Caco-2 (cell line): Measurements from ENCODE around the gene PIEZO1. TPM values are rescaled to one million over a fixed set of nuclear protein-coding genes. Genes with fewer than 3 reads are reported as not detected.

Experiments used
- BruUV-seq: library from RNA; stranded (reverse); fragments of 400-500 nt; replicated peaks from 2 replicates; lab custom pipeline; 2021; lab: Mats Ljungman, UMichigan
- CTCF ChIA-PET: fragments of 300-600 bp; sonication (Branson Sonifier 250); formaldehyde crosslinking; loops from one replicate; lab custom pipeline; 2022; ENCODE audit warnings: antibody characterized with exemption; lab: Charles Lee
- POLR2A ChIA-PET: fragments of 300-600 bp; sonication (Branson Sonifier 250); formaldehyde crosslinking; loops from one replicate; lab custom pipeline; 2022; ENCODE audit warnings: antibody characterized with exemption; lab: Charles Lee
- DNase-seq, 2 experiments: peaks; one replicate each; pipeline versions ENCODE4 v3.0.0 to v3.0.0-alpha.2; 2020 to 2022
- H3K27me3 ChIP-seq: replicated peaks from 2 replicates; pipeline ENCODE4 v1.6.0; 2011; ENCODE audit warnings: low read length; ENCODE audit not compliant: control insufficient read depth, insufficient read depth
- H3K36me3 ChIP-seq: 2 replicates; pipeline ENCODE4 v1.5.1; 2011; ENCODE audit warnings: low read length; ENCODE audit not compliant: control insufficient read depth, insufficient read depth
- H3K4me1 ChIP-seq: fragments of 250-450 bp; sonication (Bioruptor Pico); 2 replicates; pipeline ENCODE4 v1.5.1; 2020; ENCODE audit warnings: mild to moderate bottlenecking
- H3K4me3 ChIP-seq: 2 replicates; pipeline ENCODE4 v1.5.1; 2011; ENCODE audit warnings: low read depth, mild to moderate bottlenecking, control low read depth, low read length
- H3K9me3 ChIP-seq: fragments of 250-450 bp; sonication (Bioruptor Pico); 2 replicates; pipeline ENCODE4 v1.5.1; 2020; ENCODE audit warnings: mild to moderate bottlenecking, moderate library complexity
- H3K27ac Mint-ChIP-seq: one replicate; pipeline ENCODE4 v1.8.0; 2022; ENCODE audit warnings: mixed read lengths; ENCODE audit not compliant: unreplicated experiment
- H3K27me3 Mint-ChIP-seq: one replicate; pipeline ENCODE4 v1.8.0; 2022; ENCODE audit warnings: mixed read lengths; ENCODE audit not compliant: insufficient read depth, unreplicated experiment
- H3K36me3 Mint-ChIP-seq: one replicate; pipeline ENCODE4 v1.8.0; 2022; ENCODE audit warnings: mild to moderate bottlenecking, mixed read lengths; ENCODE audit not compliant: insufficient read depth, unreplicated experiment
- H3K4me1 Mint-ChIP-seq: one replicate; pipeline ENCODE4 v1.8.0; 2022; ENCODE audit warnings: low read depth, mixed read lengths; ENCODE audit not compliant: unreplicated experiment
- H3K4me3 Mint-ChIP-seq: one replicate; pipeline ENCODE4 v1.8.0; 2022; ENCODE audit warnings: mild to moderate bottlenecking, moderate library complexity, mixed read lengths; ENCODE audit not compliant: unreplicated experiment
- H3K9me3 Mint-ChIP-seq: one replicate; pipeline ENCODE4 v1.8.0; 2022; ENCODE audit warnings: mixed read lengths; ENCODE audit not compliant: unreplicated experiment
- CTCF ChIP-seq, 2 experiments: fragments of 200-600 bp in 1 of 2; IDR thresholded peaks; 1 replicate in 1 of 2; 2 replicates in 1 of 2; pipeline versions ENCODE4 v1.5.1 to v1.8.0; 2011 to 2022; ENCODE audit warnings: antibody characterized with exemption in 1 of 2, control low read depth in 1 of 2, inconsistent platforms in 1 of 2, low read depth in 1 of 2, low read length in 1 of 2, mild to moderate bottlenecking in 1 of 2, moderate library complexity in 1 of 2; ENCODE audit not compliant: insufficient read depth in 1 of 2, severe bottlenecking in 1 of 2, unreplicated experiment in 1 of 2
- intact Hi-C: fragments of 100-400 bp; cut with micrococcal nuclease; formaldehyde crosslinking; loops from one replicate; pipeline ENCODE4 v1.10.0; 2022; ENCODE audit not compliant: unreplicated experiment
- total RNA-seq: library from RNA; stranded (reverse); gene quantifications from 2 replicates; pipeline ENCODE4 v1.2.3, GENCODE V29; 2022

Gene PIEZO1
- total RNA-seq, 1 experiment from 2014 or later = 248 TPM

- no peak for DNase-seq
- Mint-ChIP-seq H3K27ac (no peak overlapping the region), H3K27me3 (no peaks in the 10 kb centered on the region), H3K36me3 (peaks cover 24% of the 10 kb centered on the region), H3K4me1 (no peaks in the 10 kb centered on the region), H3K9me3 (no peaks in the 10 kb centered on the region), H3K4me3 (no peak overlapping the region)
- POLR2A ChIA-PET = no interaction called here
- no peaks in the 10 kb centered on the region for H3K9me3 ChIP-seq
- TF ChIP-seq CTCF (IDR thresholded peaks at IDR 0.05; ENCODE audit: insufficient read depth in 1 of 2, low read depth in 1 of 2, low read length in 1 of 2, severe bottlenecking in 1 of 2, unreplicated experiment in 1 of 2) = no peak
- no peaks in the 10 kb centered on the region for H3K27me3 ChIP-seq
- BruUV-seq = no TSS peak
- H3K4me1 ChIP-seq = no peaks in the 10 kb centered on the region
- H3K36me3 ChIP-seq = no peaks in the 10 kb centered on the region; the same call in 1 of the 2 replicates
- intact Hi-C loops = no loop called here
- no peak overlapping the region for H3K4me3 ChIP-seq
- CTCF ChIA-PET = interaction anchor here (1.1 kb wide), 1 partner anchor 85 kb away, joined by 4 read pairs; no protein-coding TSS in a partner anchor
Measured at GRCh38 chr16:88822281-88823040, 37.4 kb upstream of the PIEZO1 start.

GRCh38 chr16:88821168-88821850 is 36.3 kb upstream of the PIEZO1 start:
- H3K27ac Mint-ChIP-seq = no peak overlapping the region
- BruUV-seq = no TSS peak
- intact Hi-C loops = no loop called here
- H3K36me3 Mint-ChIP-seq = peaks cover 36% of the 10 kb centered on the region
- Histone ChIP-seq H3K27me3 (no peaks in the 10 kb centered on the region), H3K36me3 (no peaks in the 10 kb centered on the region; the same call in 1 of the 2 replicates), H3K9me3 (no peaks in the 10 kb centered on the region), H3K4me1 (no peaks in the 10 kb centered on the region), H3K4me3 (no peak overlapping the region)
- no peaks in the 10 kb centered on the region for H3K4me1 Mint-ChIP-seq
- no peaks in the 10 kb centered on the region for H3K9me3 Mint-ChIP-seq
- CTCF ChIA-PET = interaction anchor here (1.1 kb wide), 1 partner anchor 84 kb away, joined by 4 read pairs; no protein-coding TSS in a partner anchor
- no peak overlapping the region for H3K4me3 Mint-ChIP-seq
- POLR2A ChIA-PET = no interaction called here
- no peaks in the 10 kb centered on the region for H3K27me3 Mint-ChIP-seq
- no peak for TF ChIP-seq CTCF (IDR thresholded peaks at IDR 0.05; ENCODE audit: insufficient read depth in 1 of 2, low read depth in 1 of 2, low read length in 1 of 2, severe bottlenecking in 1 of 2, unreplicated experiment in 1 of 2)
- no peak for DNase-seq

- Mint-ChIP-seq H3K36me3 (peaks cover 38% of the 10 kb centered on the region), H3K4me3 (no peak overlapping the region), H3K4me1 (no peaks in the 10 kb centered on the region), H3K27me3 (no peaks in the 10 kb centered on the region), H3K9me3 (no peaks in the 10 kb centered on the region), H3K27ac (no peak overlapping the region)
- intact Hi-C loops = no loop called here
- no peak for TF ChIP-seq CTCF (IDR thresholded peaks at IDR 0.05; ENCODE audit: insufficient read depth in 1 of 2, low read depth in 1 of 2, low read length in 1 of 2, severe bottlenecking in 1 of 2, unreplicated experiment in 1 of 2)
- ChIA-PET POLR2A (no interaction called here), CTCF (interaction anchor here (0.7 kb wide), 1 partner anchor 44 kb away, joined by 3 read pairs; no protein-coding TSS in a partner anchor)
- Histone ChIP-seq H3K27me3 (no peaks in the 10 kb centered on the region), H3K36me3 (no peaks in the 10 kb centered on the region; the same call in 1 of the 2 replicates), H3K4me1 (no peaks in the 10 kb centered on the region), H3K4me3 (no peak overlapping the region), H3K9me3 (no peaks in the 10 kb centered on the region)
- BruUV-seq = no TSS peak
- no peak for DNase-seq
Measured at GRCh38 chr16:88820385-88821025, 35.5 kb upstream of the PIEZO1 start.
